Trophoblast cell (in vitro differentiated cells and primary cell): Measurements from ENCODE around the gene MYZAP.

Source experiments
- DNase-seq, 2 donors: peaks; one replicate each; pipeline ENCODE4 v3.0.0-alpha.2; 2016
- H2AFZ ChIP-seq: 2 replicates; pipeline ENCODE4 v1.6.1; 2013; ENCODE audit warnings: low read length, moderate library complexity, mild to moderate bottlenecking; ENCODE audit not compliant: insufficient read depth, poor library complexity
- H2AK5ac ChIP-seq: 2 replicates; pipeline ENCODE4 v1.6.1; 2013; ENCODE audit warnings: mild to moderate bottlenecking, low read length
- H2BK120ac ChIP-seq: 2 replicates; pipeline ENCODE4 v1.6.1; 2013; ENCODE audit warnings: low read length, mild to moderate bottlenecking, moderate library complexity; ENCODE audit not compliant: insufficient read depth, poor library complexity
- H2BK12ac ChIP-seq: 2 replicates; pipeline ENCODE4 v1.6.1; 2013; ENCODE audit warnings: mild to moderate bottlenecking, low read length, moderate library complexity
- H2BK5ac ChIP-seq: 2 replicates; pipeline ENCODE4 v1.6.1; 2013; ENCODE audit warnings: low read length, low read depth, moderate library complexity, mild to moderate bottlenecking; ENCODE audit not compliant: poor library complexity
- H3K14ac ChIP-seq: 2 replicates; pipeline ENCODE4 v1.6.1; 2013; ENCODE audit warnings: mild to moderate bottlenecking, low read length
- H3K18ac ChIP-seq: 2 replicates; pipeline ENCODE4 v1.6.1; 2013; ENCODE audit warnings: mild to moderate bottlenecking, low read length
- H3K23ac ChIP-seq: 2 replicates; pipeline ENCODE4 v1.6.1; 2013; ENCODE audit warnings: low read length
- H3K27ac ChIP-seq: 2 replicates; pipeline ENCODE4 v1.5.1; 2013; ENCODE audit warnings: low read depth, mild to moderate bottlenecking, inconsistent platforms, low read length, moderate library complexity
- H3K27me3 ChIP-seq: 2 replicates; pipeline ENCODE4 v1.6.1; 2013; ENCODE audit warnings: inconsistent platforms, mild to moderate bottlenecking, low read length, moderate library complexity; ENCODE audit not compliant: insufficient read depth
- H3K36me3 ChIP-seq, 2 experiments: 1 replicate in 1 of 2; 2 replicates in 1 of 2; pipeline ENCODE4 v1.6.1; 2013; ENCODE audit warnings: low read length in 2 of 2, mild to moderate bottlenecking in 2 of 2, moderate library complexity in 1 of 2; ENCODE audit not compliant: insufficient read depth in 2 of 2, control insufficient read depth in 1 of 2
- H3K4ac ChIP-seq: 2 replicates; pipeline ENCODE4 v1.6.1; 2013; ENCODE audit warnings: low read depth, mild to moderate bottlenecking, low read length, moderate library complexity
- H3K4me1 ChIP-seq, 2 experiments: 1 replicate in 1 of 2; 2 replicates in 1 of 2; pipeline ENCODE4 v1.6.1; 2013; ENCODE audit warnings: low read length in 2 of 2, mild to moderate bottlenecking in 2 of 2, moderate library complexity in 1 of 2; ENCODE audit not compliant: insufficient read depth in 2 of 2, control insufficient read depth in 1 of 2
- H3K4me2 ChIP-seq: 2 replicates; pipeline ENCODE4 v1.6.1; 2013; ENCODE audit warnings: inconsistent platforms, mild to moderate bottlenecking, low read length, moderate library complexity
- H3K4me3 ChIP-seq: 2 replicates; pipeline ENCODE4 v1.5.1; 2013; ENCODE audit warnings: mild to moderate bottlenecking, low read depth, low read length, inconsistent platforms
- H3K79me1 ChIP-seq: one replicate; pipeline ENCODE4 v1.6.1; 2013; ENCODE audit warnings: low read length
- H3K79me2 ChIP-seq: 2 replicates; pipeline ENCODE4 v1.6.1; 2013; ENCODE audit warnings: low read length, mild to moderate bottlenecking; ENCODE audit not compliant: control insufficient read depth, insufficient read depth, poor library complexity
- H3K9ac ChIP-seq: 2 replicates; pipeline ENCODE4 v1.6.1; 2013; ENCODE audit warnings: mild to moderate bottlenecking, low read length
- H3K9me3 ChIP-seq: 2 replicates; pipeline ENCODE4 v1.6.1; 2013; ENCODE audit warnings: low read depth, mild to moderate bottlenecking, control low read depth, inconsistent platforms, low read length; ENCODE audit not compliant: insufficient read depth
- H4K12ac ChIP-seq: 2 replicates; pipeline ENCODE4 v1.6.1; 2013; ENCODE audit warnings: low read depth, mild to moderate bottlenecking, low read length, moderate library complexity
- H4K8ac ChIP-seq: 2 replicates; pipeline ENCODE4 v1.6.1; 2013; ENCODE audit warnings: low read depth, mild to moderate bottlenecking, low read length, moderate library complexity
- H4K91ac ChIP-seq: one replicate; pipeline ENCODE4 v1.6.1; 2013; ENCODE audit warnings: low read depth, mild to moderate bottlenecking, low read length, moderate library complexity
- WGBS: extraction: QIAGEN DNeasy Blood & Tissue Kit; methylation state at CpG from one replicate; pipeline ENCODE4 v1.1.7; 2013; ENCODE audit warnings: missing lambda C conversion rate; ENCODE audit not compliant: insufficient read length, insufficient coverage; ENCODE audit errors: extremely low coverage; 5-methylcytosine and 5-hydroxymethylcytosine counted together

MYZAP gene

GRCh38 chr15:57583282-57583681, 8.4 kb upstream of the MYZAP start:
- Histone ChIP-seq H3K79me1 (no peaks in the 10 kb centered on the region), H2BK12ac (no peak overlapping the region), H3K4me2 (no peak overlapping the region), H3K9me3 (peaks cover 7% of the 10 kb centered on the region), H4K91ac (no peak overlapping the region), H2AK5ac (no peak overlapping the region), H3K9ac (no peak overlapping the region), H3K4me3 (no peak overlapping the region), H3K4ac (no peak overlapping the region), H3K27me3 (no peaks in the 10 kb centered on the region), H3K79me2 (no peaks in the 10 kb centered on the region), H3K36me3 (no peaks in the 10 kb centered on the region), H3K4me1 (peaks cover 3% of the 10 kb centered on the region in 2 experiments), H2BK120ac (no peak overlapping the region), H2BK5ac (no peak overlapping the region), H2AFZ (no peak overlapping the region), H4K12ac (no peak overlapping the region), H3K18ac (no peak overlapping the region), H3K23ac (no peak overlapping the region), H3K27ac (no peak overlapping the region), H4K8ac (no peak overlapping the region), H3K14ac (no peak overlapping the region)
- DNase-seq, result no peak
- no CpG with 5 or more reads among the region's 2 CpGs for WGBS

GRCh38 chr15:57583720-57584119, 8.0 kb upstream of the MYZAP start:
- peaks cover 2% of the 10 kb centered on the region in 2 experiments for H3K4me1 ChIP-seq
- H2AK5ac ChIP-seq, result no peak overlapping the region
- no peaks in the 10 kb centered on the region for H3K36me3 ChIP-seq
- H3K4me3 ChIP-seq, result no peak overlapping the region
- H3K18ac ChIP-seq, result no peak overlapping the region
- peaks cover 7% of the 10 kb centered on the region for H3K9me3 ChIP-seq
- no peak overlapping the region for H4K91ac ChIP-seq
- no peak overlapping the region for H3K4me2 ChIP-seq
- H3K79me2 ChIP-seq, result no peaks in the 10 kb centered on the region
- DNase-seq, result no peak
- H4K8ac ChIP-seq, result no peak overlapping the region
- H3K23ac ChIP-seq, result no peak overlapping the region
- H3K14ac ChIP-seq, result no peak overlapping the region
- no peak overlapping the region for H2BK5ac ChIP-seq
- H2AFZ ChIP-seq, result no peak overlapping the region
- no peak overlapping the region for H2BK120ac ChIP-seq
- no CpG with 5 or more reads among the region's 3 CpGs for WGBS
- no peaks in the 10 kb centered on the region for H3K27me3 ChIP-seq
- no peak overlapping the region for H3K27ac ChIP-seq
- H3K4ac ChIP-seq, result no peak overlapping the region
- no peak overlapping the region for H3K9ac ChIP-seq
- no peaks in the 10 kb centered on the region for H3K79me1 ChIP-seq
- no peak overlapping the region for H4K12ac ChIP-seq
- no peak overlapping the region for H2BK12ac ChIP-seq

GRCh38 chr15:57586661-57587424, 4.9 kb upstream of the MYZAP start:
- H3K14ac ChIP-seq, result no peak overlapping the region
- H2AK5ac ChIP-seq, result no peak overlapping the region
- H3K4me2 ChIP-seq, result no peak overlapping the region
- H2BK120ac ChIP-seq, result no peak overlapping the region
- H3K23ac ChIP-seq, result no peak overlapping the region
- no peak overlapping the region for H3K27ac ChIP-seq
- H3K79me2 ChIP-seq, result no peaks in the 10 kb centered on the region
- peak in 1 of 2 donors; percentile 10 for DNase-seq
- no peak overlapping the region for H4K91ac ChIP-seq
- no peak overlapping the region for H2AFZ ChIP-seq
- H2BK12ac ChIP-seq, result no peak overlapping the region
- no peak overlapping the region for H2BK5ac ChIP-seq
- H3K18ac ChIP-seq, result no peak overlapping the region
- no peaks in the 10 kb centered on the region for H3K27me3 ChIP-seq
- H3K9me3 ChIP-seq, result peaks cover 10% of the 10 kb centered on the region
- no peak overlapping the region for H4K12ac ChIP-seq
- H3K79me1 ChIP-seq, result no peaks in the 10 kb centered on the region
- no peak overlapping the region for H3K4me3 ChIP-seq
- H3K9ac ChIP-seq, result no peak overlapping the region
- H3K4ac ChIP-seq, result no peak overlapping the region
- no peak overlapping the region for H4K8ac ChIP-seq
- H3K4me1 ChIP-seq, result peaks cover 7 to 8% of the 10 kb centered on the region in 2 experiments
- WGBS, result no CpG with 5 or more reads among the region's 6 CpGs
- H3K36me3 ChIP-seq, result no peaks in the 10 kb centered on the region

GRCh38 chr15:57589281-57589680, 2.4 kb upstream of the MYZAP start:
- Histone ChIP-seq H3K23ac (no peak overlapping the region), H3K18ac (no peak overlapping the region), H3K9me3 (peaks cover 5% of the 10 kb centered on the region), H2AFZ (no peak overlapping the region), H3K27ac (no peak overlapping the region), H3K79me2 (no peaks in the 10 kb centered on the region), H4K12ac (no peak overlapping the region), H4K91ac (no peak overlapping the region), H3K27me3 (no peaks in the 10 kb centered on the region), H3K4me2 (no peak overlapping the region), H3K4me3 (no peak overlapping the region), H3K9ac (no peak overlapping the region), H2BK12ac (no peak overlapping the region), H3K4me1 (peaks cover 7 to 8% of the 10 kb centered on the region in 2 experiments), H3K36me3 (no peaks in the 10 kb centered on the region), H3K14ac (no peak overlapping the region), H2BK120ac (no peak overlapping the region), H2AK5ac (no peak overlapping the region), H3K79me1 (no peaks in the 10 kb centered on the region), H3K4ac (no peak overlapping the region), H2BK5ac (no peak overlapping the region), H4K8ac (no peak overlapping the region)
- no CpG with 5 or more reads among the region's 1 CpG for WGBS
- DNase-seq, result no peak
